Fibroblast of lung (primary cell): ENCODE results near the gene DEFB113.

Source experiments
- CTCF ChIP-seq, 2 donors: IDR thresholded peaks in 1 of 2; conservative IDR thresholded peaks in 1 of 2; 1 replicate in 1 of 2; 2 replicates in 1 of 2; pipeline ENCODE4 v1.5.1; 2011 to 2012; ENCODE audit warnings: low read length in 2 of 2, control low read depth in 1 of 2, inconsistent platforms in 1 of 2, low read depth in 1 of 2, mild to moderate bottlenecking in 1 of 2
- EZH2 ChIP-seq: IDR thresholded peaks from 2 replicates; pipeline ENCODE4 v1.5.1; 2012; ENCODE audit warnings: low read length, control low read depth, mild to moderate bottlenecking; ENCODE audit errors: missing control alignments

- TF ChIP-seq CTCF (conservative IDR thresholded peaks at IDR 0.05 in 1 of 2, IDR thresholded peaks at IDR 0.05 in 1 of 2; ENCODE audit: low read depth in 1 of 2, low read length in 2 of 2) (no peak), EZH2 (no peak)
Observed at GRCh38 chr6:49951926-49952325, 17.5 kb downstream of the DEFB113 start.
